NCI-H128 (cell line): Measurements from ENCODE around the gene ACTN1.

ENCODE experiments used
- DNase-seq: peaks from one replicate; lab custom pipeline; 2025; ENCODE audit not compliant: unreplicated experiment; lab: John Stamatoyannopoulos, UW

The ACTN1 gene

GRCh38 chr14:68921049-68921448 lies 58.1 kb downstream of the ACTN1 start:
- DNase-seq: no peak

- DNase-seq: no peak
These were observed 59.8 kb downstream of the ACTN1 start for GRCh38 chr14:68919129-68919927.

- no peak for DNase-seq
These were observed 60.5 kb downstream of the ACTN1 start for GRCh38 chr14:68918612-68919011.

DNA sequence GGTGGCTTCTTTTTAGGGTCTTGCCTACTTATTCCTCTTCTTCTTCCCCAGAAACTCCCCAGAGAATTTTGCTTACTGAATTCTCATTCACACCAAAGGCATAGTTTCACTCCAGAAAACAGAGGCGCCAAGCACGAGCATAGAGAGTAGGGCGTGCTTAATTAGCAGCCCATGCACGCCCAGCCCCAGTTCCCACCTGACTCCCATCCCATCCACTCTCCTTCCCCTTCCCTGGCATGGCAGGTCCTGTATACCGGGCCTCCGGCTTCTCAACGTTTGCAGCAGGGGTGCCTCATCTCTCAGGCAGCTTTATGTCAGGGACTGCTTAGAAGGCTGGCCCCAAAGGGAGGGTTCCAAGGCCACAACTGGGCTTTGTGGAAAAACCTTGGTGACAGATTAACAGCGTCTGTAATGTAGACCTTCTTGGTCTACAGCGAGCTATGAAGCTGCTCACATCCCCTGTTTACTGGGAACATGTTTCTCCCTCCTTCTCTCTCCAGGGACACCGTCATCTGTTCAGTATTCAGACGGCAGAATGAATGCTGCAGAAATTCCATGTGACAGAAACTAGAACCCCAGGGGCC lies 62.7 kb downstream of the ACTN1 start:
- DNase-seq: no peak

DNA sequence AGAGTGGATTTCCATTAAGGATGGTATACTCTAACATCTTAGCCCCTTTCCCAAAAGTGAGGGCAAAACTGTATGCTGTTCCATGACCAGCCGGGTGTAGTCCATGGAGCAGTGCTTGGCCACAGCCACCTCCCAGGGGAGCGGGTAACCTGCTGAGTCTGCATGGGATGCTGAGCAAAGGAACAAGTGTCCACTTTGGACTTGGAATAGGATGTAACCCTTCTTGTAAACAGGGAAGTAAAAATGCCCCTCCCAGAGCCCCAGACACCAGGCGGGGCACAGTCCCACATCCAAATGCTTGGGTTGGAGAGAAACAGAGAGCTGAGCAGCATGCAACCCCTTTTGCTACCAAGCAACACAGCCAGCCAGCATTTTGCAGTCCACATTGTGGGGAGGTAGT lies 65.6 kb downstream of the ACTN1 start:
- no peak for DNase-seq

- DNase-seq: peak; percentile 74
These were observed 67.4 kb downstream of the ACTN1 start for GRCh38 chr14:68911594-68912227.

DNA sequence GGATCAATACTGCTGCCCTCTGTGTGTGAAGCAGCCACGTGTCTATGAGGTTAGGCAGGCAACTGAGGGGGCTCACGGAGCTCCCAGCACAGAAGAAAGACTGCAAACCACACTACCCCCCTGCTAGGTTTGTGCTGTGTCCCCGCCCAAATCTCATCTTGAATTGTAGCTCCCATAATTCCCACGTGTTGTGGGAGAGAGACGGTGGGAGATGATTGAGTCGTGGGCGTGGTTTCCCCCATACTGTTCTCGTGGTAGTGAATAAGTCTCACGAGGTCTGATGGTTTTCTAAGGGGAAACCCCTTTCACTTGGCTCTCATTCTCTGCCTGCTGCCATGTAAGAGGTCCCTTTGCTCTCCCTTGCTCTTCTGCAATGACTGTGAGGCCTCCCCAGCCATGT lies 68.6 kb downstream of the ACTN1 start:
- DNase-seq: no peak

- no peak for DNase-seq
These were observed 70.3 kb downstream of the ACTN1 start for GRCh38 chr14:68908803-68909202.

- DNase-seq: no peak
These were observed 70.9 kb downstream of the ACTN1 start for GRCh38 chr14:68908201-68908600.

GRCh38 chr14:68906439-68906838 lies 72.7 kb downstream of the ACTN1 start:
- no peak for DNase-seq

GRCh38 chr14:68905107-68905895 lies 73.8 kb downstream of the ACTN1 start:
- DNase-seq: no peak

DNA sequence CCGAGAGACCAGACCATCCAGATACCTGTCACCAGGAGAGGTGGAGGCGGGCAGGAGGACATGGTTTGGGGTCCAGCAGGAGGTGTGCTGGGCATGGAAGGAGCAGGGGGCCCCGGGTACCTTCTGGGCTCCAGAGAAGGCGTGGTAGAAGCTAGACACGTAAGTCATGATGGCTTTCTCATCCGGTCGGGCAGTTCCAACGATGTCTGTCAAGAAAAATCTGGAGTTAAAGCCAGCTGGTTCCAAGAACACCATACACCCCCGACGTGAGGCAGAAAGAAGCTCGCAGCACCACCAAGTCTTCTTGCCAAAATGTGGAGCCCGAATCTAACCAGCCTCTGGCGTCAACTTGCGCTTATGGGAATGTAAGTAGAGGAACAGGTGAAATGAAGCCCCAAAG lies 76.7 kb downstream of the ACTN1 start:
- DNase-seq: no peak

- DNase-seq: no peak
These were observed 80.0 kb downstream of the ACTN1 start for GRCh38 chr14:68899033-68899603.

GRCh38 chr14:68898248-68899032 lies 80.7 kb downstream of the ACTN1 start:
- no peak for DNase-seq

DNA sequence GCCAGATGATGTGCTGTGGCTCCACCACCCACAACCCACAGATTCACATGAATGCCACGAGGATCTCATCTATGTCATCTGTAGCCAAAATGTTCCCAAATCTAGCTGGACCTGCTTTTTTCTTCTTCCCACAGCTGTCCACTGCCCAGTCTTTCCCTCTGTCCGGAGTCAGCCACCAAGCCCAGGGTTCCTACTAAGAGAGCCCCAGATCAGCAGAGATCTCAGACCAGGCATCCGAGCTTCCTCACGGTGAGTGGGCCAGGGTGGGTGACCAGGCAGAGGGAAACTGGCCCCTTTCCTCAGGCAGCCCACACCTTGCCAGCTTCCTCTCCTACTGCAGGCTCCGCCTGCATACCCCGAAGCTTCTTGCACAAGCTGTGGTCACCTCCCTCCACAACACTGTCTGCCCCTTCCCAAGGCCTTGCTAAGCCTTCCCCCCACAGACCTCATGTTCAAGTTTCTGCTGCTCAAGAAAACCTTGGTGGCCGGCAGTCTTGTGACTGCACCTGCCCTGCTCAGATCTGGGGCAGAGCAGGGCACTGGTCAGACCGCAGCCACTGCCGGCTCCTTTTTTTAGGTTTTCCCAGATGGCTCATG lies 81.4 kb downstream of the ACTN1 start:
- no peak for DNase-seq

DNA sequence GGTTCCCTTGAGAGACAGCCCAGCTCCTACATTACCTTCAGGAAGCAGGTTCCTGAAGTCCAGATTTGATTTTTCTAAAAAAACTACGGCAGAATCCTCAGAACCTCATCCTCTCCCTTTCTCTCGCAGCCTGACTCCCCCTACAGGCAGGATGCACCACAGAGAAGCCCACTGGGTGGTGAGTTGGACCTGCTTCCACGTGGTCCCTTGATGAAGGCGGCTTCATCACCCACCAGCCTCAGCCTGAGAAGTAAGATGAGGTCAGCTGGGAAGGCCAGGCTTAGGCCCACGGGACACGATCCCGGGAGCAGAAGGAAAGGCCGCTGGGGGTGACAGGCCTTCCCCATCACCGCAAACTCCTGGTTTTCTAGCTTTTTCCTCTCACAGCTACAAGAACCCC lies 83.0 kb downstream of the ACTN1 start:
- DNase-seq: no peak

- no peak for DNase-seq
These were observed 84.0 kb downstream of the ACTN1 start for GRCh38 chr14:68894802-68895703.

DNA sequence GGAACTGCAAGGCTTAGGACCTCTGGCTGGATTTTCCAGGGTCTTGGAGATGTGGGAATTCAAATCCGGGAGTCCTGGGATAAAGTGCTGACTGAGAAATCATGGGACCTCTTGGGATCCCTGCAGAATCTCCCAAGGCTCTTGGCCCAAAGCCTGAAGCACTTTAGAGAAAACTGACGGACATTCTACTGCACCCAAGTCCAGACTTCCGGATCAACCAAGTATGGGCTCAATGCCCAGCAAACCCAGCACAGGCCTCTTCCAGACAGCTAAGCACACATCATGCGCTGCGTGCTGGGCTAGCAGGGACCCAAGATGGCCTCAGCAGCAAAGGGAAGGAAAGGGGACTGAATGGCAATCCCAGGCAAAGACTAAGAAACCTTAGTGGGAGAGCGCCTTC lies 85.0 kb downstream of the ACTN1 start:
- no peak for DNase-seq

- DNase-seq: no peak
These were observed 85.5 kb downstream of the ACTN1 start for GRCh38 chr14:68893566-68893965.
